Measurements from ENCODE around the gene NIPSNAP2.
"Not testable (repeated sequence)": the region's sequence is repeated elsewhere in the genome, so short reads cannot be mapped to it uniquely, and the experiment has no call there.

NIPSNAP2 gene

DNA sequence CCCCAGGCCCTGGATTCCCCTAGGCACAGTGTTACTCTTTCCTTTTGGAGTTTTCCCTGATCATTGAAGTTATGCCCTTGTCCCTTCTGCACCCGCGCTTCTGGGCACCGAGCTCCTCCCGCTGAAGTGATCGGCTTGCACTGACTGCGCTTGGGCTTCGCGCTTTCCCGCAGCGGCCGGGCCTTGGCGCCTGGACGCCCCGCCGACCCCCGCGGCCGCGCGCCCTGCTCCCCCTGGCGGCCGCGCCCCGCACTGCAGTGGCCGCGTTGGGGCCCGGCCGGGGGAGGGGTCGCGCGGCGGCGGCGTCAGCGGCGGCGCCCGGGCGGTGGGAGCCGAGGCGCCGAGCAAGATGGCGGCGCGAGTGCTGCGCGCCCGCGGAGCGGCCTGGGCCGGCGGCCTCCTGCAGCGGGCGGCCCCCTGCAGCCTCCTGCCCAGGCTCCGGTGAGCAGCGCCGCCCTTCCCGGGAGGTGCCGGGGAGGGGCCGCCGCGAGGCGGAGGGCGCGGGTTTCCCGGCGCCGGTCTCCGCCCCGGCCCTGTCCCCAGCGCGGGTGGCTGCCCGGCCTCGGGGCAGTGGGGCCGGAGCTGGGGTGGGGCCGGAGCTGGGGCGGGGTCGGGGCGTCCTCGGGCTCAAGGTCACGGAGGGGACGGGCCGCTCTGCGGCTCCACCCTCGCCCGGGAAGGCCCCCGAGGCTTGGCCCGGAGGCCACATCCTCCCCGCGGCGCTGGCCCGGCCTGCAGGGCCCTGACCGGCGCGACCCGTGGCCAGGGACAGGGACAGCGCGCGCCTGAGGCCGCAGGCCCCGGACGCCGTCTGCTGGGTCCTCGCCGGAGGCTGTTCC is at the start of gene NIPSNAP2:
Gene NIPSNAP2 (plus strand): TSS at position 325 of the 839 bp plus-strand sequence. CDS start 25 bp downstream, at position 350.
- DNase-seq (ENCODE audit: low read depth, low spot score), result no peak

DNA sequence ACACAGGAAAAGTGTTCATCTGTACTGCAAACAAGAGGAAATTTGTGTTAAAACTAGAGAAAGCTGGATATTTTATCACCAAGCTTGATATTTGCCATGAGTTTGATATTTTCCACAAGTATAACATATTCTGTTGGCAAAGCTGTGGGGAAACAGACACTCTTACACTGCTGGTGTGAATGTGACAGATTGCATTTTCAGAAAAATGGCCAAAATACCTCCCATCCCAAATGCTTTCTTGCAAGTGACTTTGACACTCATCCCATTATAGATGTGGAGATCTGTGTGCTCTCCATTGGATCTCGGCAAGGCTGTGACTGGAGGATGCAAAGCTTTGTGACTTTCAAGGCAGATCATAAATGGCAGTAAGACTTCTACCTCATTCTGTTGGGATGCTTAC is 46.6 kb upstream of the NIPSNAP2 start:
- DNase-seq (ENCODE audit: low read depth, low spot score), result no peak

DNA sequence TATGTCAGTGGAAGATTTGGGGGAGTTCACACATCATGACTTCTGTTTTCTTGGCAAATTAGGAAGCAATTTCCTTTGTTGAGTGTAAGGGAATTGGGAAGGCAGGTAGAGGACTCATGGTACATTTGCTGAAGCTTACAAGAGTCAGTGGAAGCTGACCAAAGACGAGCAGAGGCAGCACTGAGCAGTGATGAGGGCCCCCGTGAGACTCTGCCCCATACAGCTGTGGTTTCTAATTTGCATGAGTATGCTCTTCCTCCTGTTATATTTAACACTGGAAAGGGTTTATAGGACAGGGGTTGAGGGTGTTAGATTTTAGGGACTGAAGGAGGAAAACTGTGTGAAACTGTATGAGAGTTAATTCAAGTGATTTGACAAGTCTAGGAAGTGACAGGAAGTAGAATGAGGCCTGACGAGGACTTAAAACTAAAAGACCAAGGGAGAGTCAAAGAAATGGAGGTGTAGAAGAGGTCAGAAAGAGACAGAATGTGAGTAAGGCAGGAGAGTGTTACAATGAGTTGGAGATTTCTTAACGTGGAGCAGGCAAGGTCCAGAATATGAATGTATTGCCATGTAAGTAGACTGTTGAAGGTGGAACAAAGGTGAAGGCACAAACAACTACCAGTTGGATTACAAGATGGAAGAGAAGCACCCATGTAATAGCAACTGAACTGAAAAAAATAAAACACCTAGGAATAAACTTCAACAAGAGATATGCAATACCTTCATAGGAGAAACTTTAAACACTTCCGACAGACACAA is 36.2 kb upstream of the NIPSNAP2 start:
- no peak for DNase-seq (ENCODE audit: low read depth, low spot score)

GRCh38 chr7:55931421-55932151 is 32.8 kb upstream of the NIPSNAP2 start:
- no peak for DNase-seq (ENCODE audit: low read depth, low spot score)

GRCh38 chr7:55939514-55940123 is 24.8 kb upstream of the NIPSNAP2 start:
- no peak for DNase-seq (ENCODE audit: low read depth, low spot score)

- DNase-seq (ENCODE audit: low read depth, low spot score), result no peak
Observed at GRCh38 chr7:55946545-55946944, 17.8 kb upstream of the NIPSNAP2 start.

DNA sequence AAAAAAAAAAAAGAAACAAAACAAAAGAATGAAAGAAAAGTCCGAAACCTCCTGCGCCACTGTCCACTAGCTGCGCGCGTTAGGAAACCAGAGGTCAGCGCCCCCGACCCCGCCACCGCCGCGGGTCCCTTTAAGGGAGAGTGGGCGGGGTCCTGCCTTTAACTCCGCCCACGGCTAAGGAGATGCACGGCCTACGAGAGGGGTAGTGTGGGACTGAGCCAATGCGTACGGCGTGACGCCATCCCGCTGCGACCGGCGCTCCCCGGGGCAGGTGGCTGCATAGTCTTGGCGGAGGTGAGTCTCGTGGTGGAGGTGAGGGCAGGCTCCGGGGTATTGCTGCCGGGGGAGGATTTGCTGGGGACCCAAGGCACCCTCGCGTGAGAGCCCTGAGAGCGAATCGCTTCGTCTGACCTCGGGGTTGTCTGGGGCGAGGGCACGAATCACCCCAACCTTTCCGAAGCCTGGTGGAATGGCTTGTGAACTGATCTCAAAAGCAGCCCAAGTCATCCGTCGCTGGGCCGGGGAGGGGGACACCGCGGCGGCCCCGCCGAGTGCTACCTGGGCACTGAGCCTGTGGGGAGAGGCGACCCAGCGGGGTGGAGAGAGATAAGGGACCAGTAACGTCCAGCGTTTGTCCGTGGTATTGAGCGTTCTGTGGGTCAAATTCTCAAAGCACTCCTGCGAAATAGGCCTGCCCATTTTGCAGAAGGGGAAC is 12.6 kb upstream of the NIPSNAP2 start, which contains the start of gene MRPS17:
Gene MRPS17 (plus strand): TSS at position 241 of the 715 bp plus-strand sequence. CDS start 1,319 bp downstream, outside the sequence.
- DNase-seq (ENCODE audit: low read depth, low spot score), result peak; percentile 52

DNA sequence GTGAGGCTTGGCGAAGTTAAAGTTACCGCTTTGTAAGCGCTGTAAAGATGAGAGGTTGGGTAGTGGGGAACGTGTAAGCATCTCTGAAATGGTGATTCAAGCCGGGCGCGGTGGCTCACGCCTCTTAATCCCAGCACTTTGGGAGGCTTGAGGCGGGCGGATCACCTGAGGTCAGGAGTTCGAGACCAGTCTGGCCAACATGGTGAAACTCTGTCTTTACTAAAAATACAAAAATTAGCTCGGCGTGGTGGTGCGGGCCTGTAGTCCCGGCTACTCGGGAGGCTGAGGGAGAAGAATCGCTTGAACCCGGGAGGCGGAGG is 12.1 kb upstream of the NIPSNAP2 start:
- not testable (repeated sequence) for DNase-seq (ENCODE audit: low read depth, low spot score)

DNA sequence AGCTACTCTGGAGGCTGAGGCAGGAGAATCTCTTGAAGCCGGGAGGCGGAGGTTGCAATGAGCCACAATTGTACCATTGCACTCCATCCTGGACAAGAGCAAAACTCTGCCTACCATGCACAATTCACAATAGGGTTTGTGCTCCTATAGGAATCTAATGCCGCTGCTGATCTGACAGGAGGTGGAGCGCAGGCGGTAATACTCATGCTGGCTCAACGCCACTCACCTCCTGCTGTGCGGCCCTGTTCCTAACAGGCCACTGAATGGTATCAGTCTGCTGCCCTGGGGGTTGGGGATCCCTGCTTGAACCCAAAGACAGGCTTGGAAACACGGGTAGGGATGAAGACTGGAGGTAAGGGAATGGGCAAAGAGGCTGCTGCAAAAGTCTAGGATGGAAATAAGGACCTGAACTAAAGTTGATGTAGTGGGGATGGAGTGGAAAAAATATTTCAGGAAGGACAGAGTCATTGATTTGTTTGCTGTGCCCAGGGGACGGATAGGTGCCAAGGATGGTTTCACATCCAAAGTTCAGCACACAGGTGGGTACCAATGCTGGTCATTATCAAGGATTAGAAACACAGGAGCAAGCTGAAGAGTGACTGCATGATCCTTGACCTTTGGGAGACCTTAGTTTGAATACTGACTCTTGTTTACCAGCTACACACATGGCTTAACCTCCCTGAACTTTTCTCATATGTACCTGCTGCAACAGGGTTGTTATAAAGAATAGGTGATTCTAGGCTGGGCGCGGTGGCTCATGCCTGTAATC is 10.5 kb upstream of the NIPSNAP2 start:
- DNase-seq (ENCODE audit: low read depth, low spot score), result no peak

GRCh38 chr7:55957190-55957589 is 7.2 kb upstream of the NIPSNAP2 start:
- DNase-seq (ENCODE audit: low read depth, low spot score), result no peak

DNA sequence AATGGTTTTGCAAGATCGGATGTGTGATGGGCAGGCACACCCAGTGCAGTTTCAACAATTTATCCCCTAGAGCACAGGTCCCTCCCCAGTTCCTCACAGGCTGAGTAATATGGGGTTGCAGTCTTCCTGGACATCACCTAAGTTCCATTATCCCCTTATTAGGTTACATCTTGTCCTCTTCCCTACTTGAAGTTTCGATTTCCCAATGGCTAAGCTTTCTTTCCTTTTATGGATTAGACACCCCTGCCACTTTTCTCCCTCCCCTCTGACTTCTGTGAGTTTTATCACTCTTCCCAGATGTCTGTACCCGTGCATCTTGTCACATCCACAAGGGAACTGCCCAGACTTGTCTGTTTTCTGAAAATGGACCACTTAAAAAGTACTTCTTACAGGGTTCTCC is 2.4 kb upstream of the NIPSNAP2 start:
- DNase-seq (ENCODE audit: low read depth, low spot score), result no peak

DNA sequence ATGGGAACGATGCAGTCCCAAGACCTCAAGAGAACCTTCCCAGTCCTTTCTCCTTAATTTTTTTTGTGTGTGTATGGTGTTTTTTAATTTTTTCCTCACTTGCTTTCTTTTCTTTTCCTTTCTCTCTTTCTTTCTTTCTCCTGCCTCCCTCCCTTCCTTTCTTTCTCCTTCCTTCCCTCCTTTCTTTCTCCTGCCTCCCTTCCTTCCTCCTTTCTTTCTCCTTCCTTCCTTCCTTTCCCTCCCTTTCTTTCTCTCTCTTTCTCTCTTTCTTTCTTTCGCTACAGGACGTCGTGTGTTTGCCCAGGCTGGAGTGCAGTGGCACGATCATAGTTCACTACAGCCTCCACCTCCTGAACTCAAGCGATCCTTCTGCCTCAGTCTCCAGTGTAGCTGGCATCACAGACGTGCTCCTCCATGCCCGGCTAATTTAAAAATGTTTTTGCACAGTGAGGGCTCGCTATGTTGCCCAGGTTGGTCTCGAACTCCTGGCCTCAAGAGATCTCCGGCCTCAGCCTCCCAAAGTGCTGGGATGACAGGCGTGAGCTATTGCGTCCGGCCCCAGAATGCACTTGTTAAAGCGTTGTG is 709 bp upstream of the NIPSNAP2 start:
- no peak for DNase-seq (ENCODE audit: low read depth, low spot score)

- no peak for DNase-seq (ENCODE audit: low read depth, low spot score)
Observed at GRCh38 chr7:55965100-55965470, 700 bp downstream of the NIPSNAP2 start.

GRCh38 chr7:55965805-55966421 is 1.5 kb downstream of the NIPSNAP2 start:
- DNase-seq (ENCODE audit: low read depth, low spot score), result no peak

GRCh38 chr7:55966851-55967250 is 2.5 kb downstream of the NIPSNAP2 start:
- no peak for DNase-seq (ENCODE audit: low read depth, low spot score)

DNA sequence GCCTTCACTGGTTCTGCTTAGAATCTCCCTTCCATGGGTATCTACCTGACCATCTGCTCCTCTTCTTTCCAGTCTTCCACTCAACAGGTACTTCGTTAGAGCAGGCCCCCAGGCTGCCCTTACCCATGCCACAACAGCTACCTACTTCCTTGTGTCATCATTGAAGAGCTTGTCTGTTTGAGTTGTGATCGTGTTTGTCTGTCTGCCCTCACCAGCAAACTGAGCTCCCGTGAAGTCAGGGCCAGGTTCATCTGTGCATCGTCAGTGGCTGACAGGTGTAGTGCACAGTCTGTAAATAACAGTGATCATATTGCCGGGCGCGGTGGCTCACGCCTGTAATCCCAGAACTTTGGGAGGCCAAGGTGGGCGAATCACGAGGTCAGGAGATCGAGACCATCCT is 5.0 kb downstream of the NIPSNAP2 start:
- no peak for DNase-seq (ENCODE audit: low read depth, low spot score)

DNA sequence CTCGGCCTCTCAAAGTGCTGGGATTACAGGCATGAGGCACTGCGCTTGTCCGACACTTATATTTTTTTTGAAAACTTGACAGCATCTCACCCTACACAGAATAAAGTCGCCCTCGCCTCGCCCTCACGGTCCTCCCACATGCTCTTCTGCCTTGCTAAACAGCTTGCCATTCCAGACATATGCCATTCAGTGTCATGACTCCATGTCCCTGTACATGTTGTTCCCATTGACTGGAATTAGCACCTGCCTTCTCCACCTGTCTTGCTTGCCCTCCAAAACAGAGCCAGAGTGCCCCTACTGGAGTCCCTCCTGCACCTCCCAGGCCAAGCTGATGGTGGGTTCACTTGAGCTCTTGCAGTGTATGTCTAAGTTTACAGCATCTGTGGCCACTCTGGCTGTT is 6.2 kb downstream of the NIPSNAP2 start:
- no peak for DNase-seq (ENCODE audit: low read depth, low spot score)

- no peak for DNase-seq (ENCODE audit: low read depth, low spot score)
Observed at GRCh38 chr7:55970978-55971377, 6.6 kb downstream of the NIPSNAP2 start.

GRCh38 chr7:55973747-55974250 is 9.4 kb downstream of the NIPSNAP2 start:
- DNase-seq (ENCODE audit: low read depth, low spot score), result no peak
